ENCODE results near the gene ZNF830. TPM values are rescaled to one million over a fixed set of nuclear protein-coding genes. Genes with fewer than 3 reads are reported as not detected.
"Not testable (repeated sequence)": the region's sequence is repeated elsewhere in the genome, so short reads cannot be mapped to it uniquely, and the experiment has no call there.

ZNF830 gene, protein sequence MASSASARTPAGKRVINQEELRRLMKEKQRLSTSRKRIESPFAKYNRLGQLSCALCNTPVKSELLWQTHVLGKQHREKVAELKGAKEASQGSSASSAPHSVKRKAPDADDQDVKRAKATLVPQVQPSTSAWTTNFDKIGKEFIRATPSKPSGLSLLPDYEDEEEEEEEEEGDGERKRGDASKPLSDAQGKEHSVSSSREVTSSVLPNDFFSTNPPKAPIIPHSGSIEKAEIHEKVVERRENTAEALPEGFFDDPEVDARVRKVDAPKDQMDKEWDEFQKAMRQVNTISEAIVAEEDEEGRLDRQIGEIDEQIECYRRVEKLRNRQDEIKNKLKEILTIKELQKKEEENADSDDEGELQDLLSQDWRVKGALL
- total RNA-seq: 26.4 and 29.4 TPM in 2 replicates

DNA sequence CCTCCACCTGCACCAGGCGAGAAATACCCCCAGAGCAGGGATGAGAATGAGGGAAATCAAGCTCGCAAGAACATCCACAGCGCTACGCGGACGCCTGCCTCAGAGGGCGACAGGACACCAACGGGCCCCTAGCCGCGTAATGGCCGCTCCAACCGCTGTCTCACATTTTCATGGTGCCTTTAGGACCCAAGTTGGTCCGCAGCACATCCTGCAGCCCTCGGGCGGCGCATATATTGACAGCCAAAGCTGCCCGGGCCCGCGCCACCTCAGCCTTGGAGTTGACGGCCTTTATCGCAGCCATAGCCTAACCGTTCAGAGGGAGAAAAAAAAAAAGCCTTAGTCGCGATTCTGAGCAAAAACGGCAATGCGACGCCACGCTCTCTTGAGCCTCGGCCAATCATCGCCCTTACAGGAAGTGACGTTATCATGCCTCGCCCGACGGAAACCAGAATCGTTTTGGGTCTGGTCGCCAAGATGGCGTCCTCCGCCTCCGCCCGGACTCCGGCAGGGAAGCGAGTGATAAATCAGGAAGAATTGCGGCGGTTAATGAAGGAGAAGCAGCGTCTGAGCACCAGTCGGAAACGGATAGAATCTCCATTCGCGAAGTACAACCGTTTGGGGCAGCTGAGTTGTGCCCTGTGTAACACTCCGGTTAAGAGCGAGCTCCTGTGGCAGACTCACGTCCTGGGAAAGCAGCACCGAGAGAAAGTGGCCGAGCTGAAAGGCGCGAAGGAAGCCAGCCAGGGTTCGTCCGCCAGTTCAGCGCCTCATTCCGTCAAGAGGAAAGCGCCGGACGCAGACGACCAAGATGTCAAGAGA lies at the start of gene ZNF830, which contains the start of gene CCT6B:
Gene ZNF830, plus strand, starts transcription at position 448 of the 819 bp plus-strand sequence. Its CDS starts 27 bp downstream, at position 475.
Gene CCT6B, minus strand, starts transcription at position 368 of the 819 bp plus-strand sequence. Its CDS starts 67 bp downstream, at position 301.
- intact Hi-C loops (cut with micrococcal nuclease): loop anchor here (1.0 to 10.0 kb wide), 8 partner anchors 20 to 1523 kb away; partner anchors contain the start of genes AP2B1, RAD51D, SLFN5 and ZNHIT3

DNA sequence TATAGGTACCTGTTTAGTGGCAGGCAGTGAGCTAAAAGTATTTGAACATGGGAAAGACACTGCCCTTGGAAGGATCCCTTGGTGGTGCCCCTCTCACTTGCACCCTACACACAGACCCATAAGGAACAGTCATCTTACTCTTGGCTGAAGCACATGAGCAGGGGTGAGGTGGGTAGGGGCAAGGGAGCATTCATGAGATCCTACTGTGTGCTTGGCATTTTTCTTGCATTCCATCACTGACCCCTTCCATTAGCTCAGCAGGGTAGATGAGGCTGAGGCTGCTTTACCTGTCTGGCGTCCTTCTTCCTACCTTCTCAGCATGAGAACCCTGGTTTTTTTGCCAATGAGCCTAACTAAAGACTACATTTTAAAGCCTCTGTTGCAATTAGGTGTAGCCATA lies 48.3 kb upstream of the ZNF830 start:
- intact Hi-C loops (cut with micrococcal nuclease): no loop called here

DNA sequence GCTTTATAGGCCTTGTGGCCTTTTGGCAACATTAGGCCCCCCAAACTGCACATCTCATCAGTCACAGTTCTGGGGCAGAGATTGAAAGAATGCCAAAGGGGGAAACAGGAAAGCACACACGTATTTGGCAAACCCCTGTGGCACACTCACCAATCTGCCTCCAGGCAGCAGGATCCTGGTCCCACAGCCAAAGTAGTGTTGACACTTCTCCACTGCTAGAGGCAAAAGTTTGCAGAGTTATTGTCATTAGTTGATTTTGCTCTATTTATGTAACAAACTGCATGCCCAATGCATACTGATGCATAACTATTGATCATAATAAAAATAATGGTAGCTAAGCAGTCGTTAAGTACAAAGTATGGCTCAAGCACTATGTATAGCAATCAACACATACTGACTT lies 45.2 kb upstream of the ZNF830 start:
- intact Hi-C loops (cut with micrococcal nuclease): no loop called here

DNA sequence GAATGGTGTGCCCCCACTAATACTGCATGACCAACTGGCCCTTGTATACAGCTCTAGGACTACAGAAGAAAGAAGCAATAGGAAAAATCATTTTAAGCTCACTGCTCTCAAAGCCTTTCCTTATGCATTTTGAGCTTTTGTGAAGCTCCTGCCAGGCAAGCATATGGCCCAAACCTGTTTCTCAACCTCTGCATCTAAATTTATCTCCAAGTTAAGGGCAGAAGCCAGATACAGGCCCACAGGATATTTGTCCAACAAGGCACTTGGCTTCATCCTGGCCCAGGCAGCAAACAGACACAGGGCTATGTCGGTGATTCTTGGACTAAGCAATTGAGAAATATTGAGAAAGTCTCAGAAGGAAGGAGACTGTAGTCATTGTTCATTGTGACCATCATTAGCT lies 44.0 kb upstream of the ZNF830 start:
- intact Hi-C loops (cut with micrococcal nuclease): no loop called here

DNA sequence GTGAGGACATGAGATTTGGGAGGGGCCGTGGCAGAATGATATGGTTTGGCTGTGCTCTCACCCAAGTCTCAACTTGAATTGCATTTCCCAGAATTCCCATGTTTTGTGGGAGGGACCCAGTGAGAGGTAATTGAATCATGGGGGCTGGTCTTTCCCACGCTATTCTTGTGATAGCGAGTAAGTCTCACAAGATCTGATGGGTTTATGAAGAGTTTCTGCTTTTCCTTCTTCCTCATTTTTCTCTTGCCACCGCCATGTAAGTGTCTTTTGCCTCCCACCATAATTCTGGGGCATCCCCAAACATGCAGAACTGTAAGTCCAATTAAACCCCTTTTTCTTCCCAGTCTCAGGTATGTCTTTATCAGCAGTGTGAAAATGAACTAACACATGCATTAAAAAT lies 40.7 kb upstream of the ZNF830 start:
- intact Hi-C loops (cut with micrococcal nuclease): no loop called here

DNA sequence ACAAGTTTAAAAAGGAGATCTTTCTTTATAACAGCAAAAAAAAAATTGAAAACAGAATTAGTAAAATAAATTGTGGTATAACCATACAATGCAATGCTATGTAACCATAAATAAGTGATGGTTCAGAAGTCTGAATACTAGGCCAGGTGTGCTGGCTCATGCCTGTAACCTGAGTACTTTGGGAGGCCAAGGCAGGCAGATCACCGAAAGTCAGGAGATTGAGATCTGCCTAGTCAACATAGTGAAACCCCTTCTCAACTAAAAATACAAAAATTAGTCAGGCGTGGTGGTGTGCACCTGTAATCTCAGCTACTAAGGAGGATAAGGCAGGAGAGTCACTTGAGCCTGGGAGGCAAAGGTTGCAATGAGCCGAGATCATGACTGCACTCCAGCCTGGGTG lies 34.7 kb upstream of the ZNF830 start:
- intact Hi-C loops (cut with micrococcal nuclease): no loop called here

DNA sequence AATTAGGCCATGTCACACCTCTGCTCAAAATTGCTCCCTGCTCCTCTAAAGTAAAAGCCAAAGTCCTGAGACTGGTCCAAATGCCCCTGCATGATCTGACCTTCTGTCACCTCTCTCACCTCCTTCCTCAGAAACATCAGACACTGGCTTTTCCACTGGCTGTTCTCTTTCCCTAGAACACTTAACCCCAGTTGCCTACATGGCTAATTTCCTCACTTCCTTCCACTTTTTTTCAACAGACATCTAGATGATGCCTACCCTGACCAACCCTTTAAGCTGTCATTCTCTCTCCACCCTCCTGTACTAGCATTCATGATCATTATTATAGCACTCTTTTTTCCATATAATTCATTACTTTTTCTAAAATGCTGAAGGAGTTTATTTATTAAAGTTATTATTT lies 31.1 kb upstream of the ZNF830 start:
- intact Hi-C loops (cut with micrococcal nuclease): no loop called here

DNA sequence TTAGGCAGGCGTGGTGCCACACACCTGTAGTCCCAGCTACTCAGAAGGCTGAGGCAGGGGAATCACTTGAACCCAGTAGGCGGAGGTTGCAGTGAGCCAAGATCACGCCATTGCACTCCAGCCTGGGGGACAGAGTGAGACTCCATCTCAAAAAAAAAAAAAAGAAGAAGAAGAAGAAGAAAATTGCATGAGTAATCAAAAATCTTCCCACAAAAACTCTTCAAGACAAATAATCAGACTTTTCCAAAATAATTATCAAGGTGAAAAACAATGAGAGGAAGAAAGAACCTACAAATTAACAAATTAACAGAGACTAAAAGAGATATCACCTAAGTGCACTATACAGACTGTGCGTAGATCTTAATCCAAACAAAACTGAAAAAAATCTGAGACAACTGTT lies 10.6 kb upstream of the ZNF830 start:
- intact Hi-C loops (cut with micrococcal nuclease): not testable (repeated sequence)

DNA sequence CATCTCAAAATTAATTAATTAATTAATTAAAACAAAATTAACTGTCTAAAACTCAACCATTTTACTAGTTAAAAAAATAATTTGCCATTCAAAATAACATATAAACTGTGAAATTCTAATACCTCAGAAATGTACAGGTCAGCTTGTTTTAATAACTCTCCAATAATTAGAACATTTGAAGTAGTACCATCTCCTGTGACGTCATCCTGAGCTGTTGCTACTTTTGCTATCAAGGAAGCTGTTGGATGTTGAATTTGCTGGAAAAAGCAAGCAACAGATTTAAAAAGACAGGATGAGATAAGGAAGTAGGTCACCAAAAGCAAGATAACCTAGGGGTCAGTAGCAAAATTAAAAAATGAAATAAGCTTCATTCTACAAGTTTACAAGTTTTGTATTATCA lies 2.9 kb upstream of the ZNF830 start:
- intact Hi-C loops (cut with micrococcal nuclease): no loop called here

DNA sequence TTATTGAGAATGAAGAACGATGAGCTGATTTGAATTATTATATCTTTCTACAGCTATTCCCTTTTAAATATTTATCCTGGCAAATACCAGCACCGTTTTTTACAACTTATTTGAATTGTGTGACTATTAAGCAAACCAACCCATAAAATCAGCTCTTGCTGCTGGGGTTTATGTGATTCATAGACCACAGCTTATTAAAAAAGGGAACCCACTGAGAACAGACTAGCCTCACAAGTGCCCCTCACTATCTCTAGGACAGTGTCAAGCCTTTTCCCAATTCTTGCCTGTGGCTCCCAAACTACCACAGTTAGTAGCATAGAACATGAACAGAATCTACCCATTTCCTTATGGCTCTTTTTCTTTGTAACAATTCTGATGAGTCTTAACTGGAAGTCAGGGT lies 12.8 kb downstream of the ZNF830 start:
- intact Hi-C loops (cut with micrococcal nuclease): no loop called here

DNA sequence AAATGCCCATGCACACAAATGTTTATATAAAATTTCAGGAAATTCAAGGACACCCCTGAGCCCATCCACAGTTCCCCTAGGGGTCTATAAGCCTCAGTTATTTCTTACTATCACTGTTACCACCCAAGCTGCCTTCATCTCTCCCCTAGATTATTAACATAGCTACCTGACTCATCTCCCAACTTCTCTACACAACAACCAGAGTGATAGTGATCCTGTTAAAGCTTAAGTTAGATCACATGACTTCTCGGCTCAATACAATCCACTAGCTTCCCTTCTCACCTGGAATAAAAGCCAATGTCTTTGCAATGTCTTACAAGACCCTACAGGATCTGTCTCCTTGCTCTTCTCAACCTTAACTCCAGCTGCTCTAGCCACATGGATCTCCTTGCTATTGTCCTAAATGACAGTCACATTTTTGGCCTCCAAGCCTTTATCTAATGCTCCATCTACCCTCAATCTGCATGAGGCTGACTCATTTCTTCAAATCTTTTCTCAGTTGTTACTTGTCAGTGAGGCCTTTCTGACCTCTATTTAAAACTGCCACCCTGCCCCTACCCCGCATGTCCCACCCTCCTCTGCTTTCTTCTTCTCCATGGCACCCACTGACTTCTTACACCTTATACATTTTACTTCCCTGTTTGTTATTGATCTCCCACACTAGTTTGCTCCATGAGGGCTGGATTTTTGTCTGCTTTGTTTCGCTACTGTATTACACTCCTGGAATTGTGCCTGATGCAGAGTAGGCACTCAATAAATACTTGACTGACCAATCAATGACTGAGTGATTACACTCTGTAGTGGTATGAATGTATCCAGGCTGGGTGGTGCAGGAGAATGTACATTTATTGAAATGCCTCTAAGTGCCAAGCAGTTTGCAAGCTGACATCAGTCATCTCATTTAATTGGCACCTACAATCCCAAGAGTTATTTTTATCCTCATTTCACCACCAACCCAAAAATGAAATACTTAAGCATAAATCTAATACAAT lies 13.8 kb downstream of the ZNF830 start:
- intact Hi-C loops (cut with micrococcal nuclease): no loop called here

DNA sequence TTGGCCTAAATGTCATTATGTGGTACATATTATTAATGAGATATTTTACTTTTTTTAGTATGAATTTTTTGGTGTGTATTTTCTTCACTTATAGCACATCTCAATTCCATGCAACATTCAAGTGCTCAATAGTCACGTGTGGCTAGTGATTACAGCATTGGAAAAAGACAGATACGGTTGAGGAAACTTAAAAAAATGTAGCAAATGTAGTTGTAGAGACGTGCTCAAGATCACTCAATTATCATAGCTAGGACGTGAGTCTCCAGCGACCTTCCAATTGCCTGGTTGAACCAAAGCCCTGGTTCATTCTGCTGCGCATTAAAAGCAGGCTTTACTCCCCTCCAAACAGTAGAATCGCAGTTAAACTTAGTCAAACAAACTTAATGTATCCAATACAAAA lies 17.8 kb downstream of the ZNF830 start:
- intact Hi-C loops (cut with micrococcal nuclease): no loop called here

DNA sequence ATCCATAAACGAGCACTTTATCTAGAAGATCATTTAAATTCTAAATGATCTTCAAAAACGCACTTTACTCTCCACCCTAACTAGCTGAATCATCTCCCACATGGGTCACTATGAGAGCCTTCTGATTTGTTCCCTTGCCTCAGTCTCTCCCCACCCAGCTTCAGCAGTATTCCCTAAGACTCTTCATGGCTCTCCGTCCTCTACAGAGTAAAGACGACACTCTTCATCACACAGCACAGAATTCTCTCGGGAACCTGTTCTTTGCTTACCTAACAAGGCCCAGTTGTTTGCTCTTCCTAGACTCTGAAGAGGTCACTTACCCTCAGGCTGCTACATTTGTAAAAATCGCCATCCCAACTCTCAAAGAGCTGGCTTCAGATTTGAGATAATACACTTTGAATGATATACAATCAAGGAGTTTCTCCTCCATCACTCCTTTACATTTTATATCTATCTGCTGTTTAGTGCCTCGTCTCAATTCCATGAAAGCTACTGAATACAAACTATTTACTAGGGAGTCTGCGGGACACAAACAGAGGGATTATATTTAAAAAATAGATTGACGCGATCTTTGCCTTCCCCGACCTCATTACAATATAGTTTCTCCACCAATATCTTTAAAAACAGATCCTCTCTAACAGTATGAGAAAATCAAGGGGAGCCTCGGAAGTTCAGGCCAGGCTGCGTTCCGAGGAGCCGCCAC lies 18.5 kb downstream of the ZNF830 start:
- intact Hi-C loops (cut with micrococcal nuclease): loop anchor here (1.0 to 5.0 kb wide), 7 partner anchors 42 to 829 kb away; partner anchors contain the start of genes PEX12, SLFN12L and TAF15

DNA sequence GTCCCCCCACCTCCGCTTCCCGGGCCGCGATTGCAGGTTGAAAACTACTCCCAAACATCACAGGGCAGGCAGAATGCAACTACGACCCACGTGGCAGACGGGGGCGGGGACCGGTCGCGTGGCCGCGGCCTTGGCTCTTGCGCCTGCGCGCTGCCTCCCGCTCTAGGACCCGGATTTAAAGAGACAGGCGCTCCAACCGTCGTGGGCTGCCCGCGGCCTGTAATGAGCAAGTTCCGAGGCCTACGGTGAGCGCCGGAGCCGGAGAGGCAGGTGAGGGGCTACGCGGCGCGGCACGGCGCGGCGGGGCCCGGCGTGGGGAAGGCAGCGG lies 19.0 kb downstream of the ZNF830 start, which contains the start of gene LIG3:
Gene LIG3, plus strand, starts transcription at position 160 of the 328 bp plus-strand sequence. CDS start 2,494 bp downstream, outside the sequence.
- intact Hi-C loops (cut with micrococcal nuclease): loop anchor here (1.0 to 5.0 kb wide), 7 partner anchors 42 to 828 kb away; partner anchors contain the start of genes PEX12, SLFN12L and TAF15

DNA sequence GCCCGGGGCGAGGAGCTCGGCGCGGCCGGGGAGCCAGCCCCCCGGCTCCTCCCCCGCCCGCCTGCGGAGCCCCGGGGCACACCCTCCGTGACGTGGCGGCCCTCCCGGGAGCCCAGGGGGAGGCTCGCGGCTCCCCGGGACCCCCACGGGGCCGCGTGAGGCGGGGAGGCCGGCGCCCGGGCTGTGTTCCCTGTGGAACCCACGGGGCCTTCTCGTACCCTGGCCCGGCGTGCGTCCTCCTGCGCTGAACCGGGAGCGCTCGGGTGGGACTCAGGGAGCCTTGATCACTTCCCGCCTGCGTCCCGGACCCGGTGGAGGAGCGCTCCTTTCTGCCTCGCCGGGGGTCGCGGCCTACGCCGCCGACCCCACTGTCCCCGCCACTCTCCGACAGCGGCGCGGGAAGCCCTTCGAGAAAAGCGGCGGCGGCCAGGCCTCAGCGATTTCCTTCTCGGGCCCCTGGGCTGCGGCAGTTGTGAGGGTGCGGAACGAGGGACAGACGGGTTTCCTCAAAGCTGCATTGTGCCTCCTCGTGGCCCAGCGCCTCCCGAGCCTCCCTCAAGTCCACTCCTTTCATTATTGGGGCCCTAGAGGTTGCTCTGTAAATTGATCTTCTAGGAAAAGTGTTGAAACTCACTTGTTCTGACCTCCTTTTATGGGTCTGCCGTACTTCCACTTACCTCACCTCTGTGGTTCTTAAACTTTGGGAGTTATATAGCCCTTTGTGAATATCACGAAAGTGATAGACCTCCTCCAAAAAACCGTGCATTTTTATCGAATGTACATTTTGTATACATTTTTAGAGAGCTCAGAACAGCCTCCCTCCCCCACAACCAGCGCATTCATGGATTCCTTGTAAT lies 19.6 kb downstream of the ZNF830 start:
- intact Hi-C loops (cut with micrococcal nuclease): loop anchor here (1.0 to 5.0 kb wide), 13 partner anchors 17 to 828 kb away; partner anchors contain the start of genes CCT6B, PEX12, RAD51D and RFFL

DNA sequence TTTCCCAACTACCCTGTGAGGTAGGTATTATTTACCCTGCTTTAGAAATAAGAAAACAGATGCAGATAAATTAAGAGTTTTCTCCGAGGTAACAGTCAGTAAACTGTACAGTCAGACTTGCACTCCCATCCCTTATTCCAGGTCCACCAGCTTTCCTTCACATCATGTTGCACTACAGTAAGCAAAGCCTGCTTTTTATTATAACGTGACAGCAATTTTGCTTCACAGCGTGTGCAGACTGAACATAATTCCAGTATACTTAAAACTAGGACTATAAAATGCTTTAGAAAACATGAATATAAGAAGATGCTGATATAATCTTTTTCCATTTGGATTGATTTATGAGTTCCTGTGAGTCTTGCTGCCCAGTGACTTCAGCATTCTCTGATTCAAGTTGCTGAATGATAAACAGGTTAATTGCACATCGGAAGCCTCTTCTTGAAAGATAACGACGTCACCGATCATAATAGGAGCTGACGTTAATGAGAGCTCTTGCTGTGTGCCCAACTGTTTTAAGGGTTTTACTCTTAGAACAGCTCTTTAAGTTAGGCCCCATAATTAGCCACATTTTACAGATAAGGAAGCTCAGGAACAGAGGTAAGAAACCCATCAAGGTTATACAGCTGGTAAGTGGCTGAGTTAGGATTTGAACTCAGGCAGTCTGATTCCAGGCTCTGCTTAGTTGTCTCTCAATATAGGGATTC lies 20.4 kb downstream of the ZNF830 start:
- intact Hi-C loops (cut with micrococcal nuclease): loop anchor here (1.0 to 5.0 kb wide), 11 partner anchors 17 to 827 kb away; partner anchors contain the start of genes CCT6B, PEX12, RAD51D and RFFL

DNA sequence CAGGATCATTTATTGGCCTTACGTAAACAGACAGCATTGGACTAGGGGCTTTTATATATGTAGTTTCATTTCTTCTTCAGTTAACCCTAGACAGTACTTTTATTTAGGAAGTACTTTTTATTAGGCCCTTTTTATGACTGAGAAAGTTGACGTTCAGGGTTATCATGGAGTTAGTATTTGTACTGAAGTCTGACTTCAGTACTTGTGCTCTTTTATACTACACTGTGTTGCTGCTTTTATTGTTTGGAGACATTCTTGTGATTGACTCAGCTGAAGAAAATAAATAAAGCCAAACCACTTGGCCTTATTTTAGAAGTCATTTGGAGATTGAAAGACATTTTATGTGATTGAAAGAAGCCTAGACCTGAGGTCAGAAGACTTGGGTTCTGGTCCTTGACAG lies 25.9 kb downstream of the ZNF830 start:
- intact Hi-C loops (cut with micrococcal nuclease): no loop called here

DNA sequence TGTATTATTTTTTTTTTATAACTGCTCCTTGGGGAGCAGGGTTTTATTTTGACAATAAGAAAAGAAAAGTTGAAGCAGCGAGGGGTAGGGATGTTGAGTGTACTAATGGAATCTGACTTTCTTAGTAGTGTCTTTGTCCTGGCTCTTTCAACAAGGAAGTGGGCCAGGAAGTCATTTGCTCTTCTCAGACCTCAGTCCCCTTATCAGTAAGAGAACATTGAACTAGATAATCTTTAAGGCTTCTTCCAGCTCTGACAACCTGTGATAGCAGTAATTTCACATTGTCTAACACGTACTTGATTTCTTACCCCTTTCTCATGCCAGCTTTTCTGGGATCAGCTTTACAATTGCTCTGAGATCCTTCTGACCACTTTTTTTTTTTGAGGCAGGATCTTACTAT lies 27.3 kb downstream of the ZNF830 start:
- intact Hi-C loops (cut with micrococcal nuclease): no loop called here

Data from T-helper 1 cell treated with Interleukin-12 subunit alpha and Interleukin-12 subunit beta and Interleukin-4 antibody, amounts not matched to agents 30 ng/mL and 1 ng/mL, for 36 hours (primary cell).